ENCODE data around the gene B4GALT5.
A peak's percentile ranks its signal among the peaks of the same experiment; 100 is the strongest.
"Not testable (repeated sequence)": the region's sequence is repeated elsewhere in the genome, so short reads cannot be mapped to it uniquely, and the experiment has no call there.

The B4GALT5 gene, protein sequence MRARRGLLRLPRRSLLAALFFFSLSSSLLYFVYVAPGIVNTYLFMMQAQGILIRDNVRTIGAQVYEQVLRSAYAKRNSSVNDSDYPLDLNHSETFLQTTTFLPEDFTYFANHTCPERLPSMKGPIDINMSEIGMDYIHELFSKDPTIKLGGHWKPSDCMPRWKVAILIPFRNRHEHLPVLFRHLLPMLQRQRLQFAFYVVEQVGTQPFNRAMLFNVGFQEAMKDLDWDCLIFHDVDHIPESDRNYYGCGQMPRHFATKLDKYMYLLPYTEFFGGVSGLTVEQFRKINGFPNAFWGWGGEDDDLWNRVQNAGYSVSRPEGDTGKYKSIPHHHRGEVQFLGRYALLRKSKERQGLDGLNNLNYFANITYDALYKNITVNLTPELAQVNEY

DNA sequence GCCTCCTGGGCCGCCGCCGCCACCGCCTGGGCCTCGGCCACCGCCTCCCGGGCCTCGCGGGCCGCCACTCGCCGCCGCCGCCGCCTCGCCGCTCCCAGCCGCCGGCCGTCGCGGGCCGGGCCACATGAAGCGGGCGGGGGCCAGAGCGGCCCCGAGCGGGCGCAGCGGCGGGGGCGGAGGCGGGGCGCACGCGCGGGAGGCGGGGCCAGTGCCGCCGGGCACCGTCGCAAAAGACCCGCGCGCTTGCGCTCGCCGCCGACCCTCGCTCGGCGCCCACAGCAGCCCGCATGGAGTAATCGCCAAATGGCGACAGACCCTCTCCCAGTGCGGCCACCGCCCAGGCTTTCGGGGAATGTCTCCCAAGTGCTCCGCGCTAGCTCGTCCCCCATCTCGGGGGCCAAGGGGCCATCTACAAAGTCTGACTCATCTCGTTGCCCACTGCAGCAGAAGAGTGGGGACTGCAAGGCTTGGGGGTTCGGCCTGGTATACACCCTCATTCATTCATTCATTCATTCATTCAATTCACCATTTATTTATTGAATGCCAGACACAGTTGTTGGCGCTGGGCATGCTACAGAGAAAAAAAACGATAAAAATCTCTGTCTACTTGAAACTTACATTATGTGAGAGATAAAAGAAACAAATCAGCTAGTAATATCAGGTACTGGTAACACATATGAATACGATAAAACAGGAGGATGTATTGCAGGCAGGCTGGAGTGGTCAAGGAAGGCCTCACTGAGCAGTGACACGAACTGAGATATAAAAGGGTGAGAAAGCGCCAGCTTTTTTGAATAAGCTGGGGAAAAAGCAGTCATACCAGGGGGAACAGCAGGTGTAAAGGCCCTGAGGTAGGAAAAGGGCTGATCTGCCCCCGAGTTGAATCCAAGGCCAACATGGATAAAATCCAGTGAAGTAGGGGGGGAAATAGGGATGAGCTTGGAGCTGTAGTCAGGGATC lies at the start of gene B4GALT5:
Gene B4GALT5 (minus strand): TSS at position 126 of the 960 bp plus-strand sequence. CDS start 188 bp downstream, outside the sequence.
- DNase-seq: peak; percentile 7 to 43 (median 34)

- no peak for DNase-seq
Observed at GRCh38 chr20:49762940-49763766, 49.5 kb upstream of the B4GALT5 start.

DNA sequence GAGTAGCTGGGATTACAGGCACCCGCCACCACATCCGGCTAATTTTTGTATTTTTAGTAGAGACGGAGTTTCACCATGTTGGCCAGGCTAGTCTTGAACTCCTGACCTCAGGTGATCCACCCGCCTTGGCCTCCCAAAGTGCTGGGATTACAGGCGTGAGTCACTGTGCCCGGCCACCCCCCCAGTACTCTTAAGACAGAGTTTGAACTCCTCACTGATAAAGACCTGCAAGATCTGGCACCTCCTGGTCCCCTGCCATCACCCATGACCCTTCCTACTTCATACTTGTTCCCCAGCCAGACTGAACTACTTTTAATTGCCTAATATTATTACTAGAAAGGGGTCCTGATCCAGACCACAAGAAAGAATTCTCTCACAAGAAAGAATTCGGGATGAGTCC lies 48.2 kb upstream of the B4GALT5 start:
- not testable (repeated sequence) for DNase-seq

DNA sequence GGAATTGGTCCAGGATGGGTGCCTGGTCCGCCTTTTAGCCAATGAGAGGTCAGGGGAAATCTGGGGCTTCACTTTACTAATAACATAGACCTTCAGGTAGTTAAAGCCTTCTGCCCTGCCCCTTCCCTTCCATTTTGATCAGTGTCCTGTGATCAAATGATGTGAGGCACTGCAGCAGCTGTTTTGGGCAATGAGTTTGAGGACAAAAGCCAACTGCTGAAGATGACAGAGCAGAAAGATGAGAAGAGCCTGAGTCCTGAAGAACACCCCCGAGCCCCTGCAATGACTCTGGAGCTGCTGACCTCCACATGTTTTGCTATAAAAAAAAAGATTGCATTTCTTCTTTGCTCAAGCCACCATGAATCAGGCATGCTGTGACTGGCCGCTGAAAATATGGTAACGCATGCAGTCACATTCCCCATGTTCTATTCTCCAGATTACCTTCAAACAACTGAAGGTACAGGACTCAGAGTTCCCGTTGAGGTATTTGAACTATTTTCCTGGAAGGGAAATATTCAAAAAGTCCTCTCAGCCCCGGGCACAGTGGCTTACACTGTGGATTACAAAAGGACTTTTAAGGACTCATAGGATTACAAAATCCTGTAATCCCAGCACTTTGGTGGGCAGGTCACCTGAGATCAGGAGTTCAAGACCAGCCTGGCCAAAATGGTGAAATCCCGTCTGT lies 45.7 kb upstream of the B4GALT5 start:
- no peak for DNase-seq

DNA sequence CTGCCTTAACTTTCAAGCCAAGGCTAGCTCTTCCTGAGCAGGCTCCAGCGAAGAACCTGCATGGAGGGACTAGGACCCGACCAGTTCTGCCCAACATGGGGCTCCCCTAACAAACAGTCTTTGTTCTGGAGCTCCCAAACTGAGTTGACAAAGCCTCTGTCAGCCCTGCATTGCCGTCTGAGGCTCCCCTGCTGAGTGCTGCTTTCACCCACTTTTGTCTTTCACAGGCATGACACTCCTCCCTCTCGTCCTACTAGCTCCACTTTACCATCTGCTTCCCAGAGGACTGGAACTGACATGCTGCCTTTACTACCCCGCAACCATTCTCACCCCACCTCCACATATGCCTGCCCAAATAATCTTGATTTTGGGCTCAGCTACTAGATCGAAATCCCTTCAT lies 45.1 kb upstream of the B4GALT5 start:
- DNase-seq: no peak

- no peak for DNase-seq
Observed at GRCh38 chr20:49757597-49757996, 43.9 kb upstream of the B4GALT5 start.

DNA sequence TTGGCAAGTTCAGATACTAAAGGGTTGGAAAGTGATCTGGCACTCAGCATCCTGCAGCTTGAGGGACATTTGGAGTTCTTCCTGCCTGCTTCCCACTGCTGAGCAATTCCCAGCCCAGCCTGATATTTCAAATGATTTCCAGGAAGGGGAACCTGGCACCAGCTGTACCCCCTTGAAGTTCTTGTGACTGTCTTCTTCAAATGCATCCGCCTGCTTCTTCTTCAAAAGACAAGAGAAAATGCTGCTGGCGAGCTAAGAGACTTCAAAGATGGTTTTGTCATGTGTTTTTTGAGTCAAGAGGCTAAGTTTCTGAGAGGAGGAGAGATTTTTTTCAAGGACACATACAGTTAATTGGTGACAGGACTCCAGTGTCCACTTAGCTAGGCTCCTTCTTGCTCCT lies 42.6 kb upstream of the B4GALT5 start:
- no peak for DNase-seq

DNA sequence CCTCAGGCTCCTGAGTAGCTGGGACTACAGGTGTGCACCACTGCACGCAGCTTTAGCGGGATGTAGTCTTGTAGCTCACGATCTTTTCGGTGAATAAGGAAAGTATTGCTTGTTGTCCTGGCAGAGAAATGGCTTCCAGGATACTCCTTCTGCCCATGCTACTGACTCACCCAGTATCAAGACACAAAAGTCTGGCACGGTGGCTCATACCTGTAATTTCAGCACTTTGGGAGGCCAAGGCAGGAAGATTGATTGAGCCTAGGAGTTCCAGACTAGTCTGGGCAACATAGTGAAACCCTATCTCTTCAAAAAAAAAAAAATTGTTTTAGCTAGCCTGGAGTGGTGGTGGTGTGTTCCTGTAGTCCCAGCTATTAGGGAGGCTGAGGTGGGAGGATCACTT lies 40.9 kb upstream of the B4GALT5 start:
- no peak for DNase-seq

GRCh38 chr20:49753133-49753532 lies 39.5 kb upstream of the B4GALT5 start:
- DNase-seq: no peak

DNA sequence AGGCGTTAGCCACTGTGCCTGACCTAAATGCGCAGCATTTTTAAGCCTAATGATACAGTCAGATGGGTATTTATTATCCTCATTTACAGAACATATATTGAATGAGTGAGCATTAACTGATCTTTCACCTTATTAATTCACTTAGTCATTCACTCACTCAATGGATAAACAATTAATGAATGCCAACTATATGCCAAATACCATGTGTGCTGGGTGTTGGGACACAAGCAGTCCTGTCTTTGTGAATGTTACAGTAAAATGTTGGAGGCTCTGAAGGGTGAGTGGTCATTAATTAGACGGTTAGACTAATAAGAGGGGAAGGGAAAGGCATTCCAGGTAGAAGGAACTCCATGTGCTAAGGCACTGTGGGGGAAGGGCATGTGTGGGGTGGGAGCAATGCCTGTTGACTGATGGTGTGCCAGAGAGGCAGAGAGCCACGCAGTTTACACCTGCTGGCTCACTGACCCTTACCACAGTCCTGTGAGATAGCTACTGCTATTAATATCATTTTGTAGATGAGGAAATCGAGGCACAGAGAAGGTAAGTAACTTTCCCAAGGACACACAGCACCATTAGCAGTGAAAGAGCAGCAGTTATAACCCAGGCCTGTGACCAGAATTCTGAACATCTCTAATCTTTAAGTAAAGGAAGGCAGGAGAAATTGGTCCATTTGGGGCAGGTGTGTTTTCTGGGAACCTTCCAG lies 38.7 kb upstream of the B4GALT5 start:
- no peak for DNase-seq

DNA sequence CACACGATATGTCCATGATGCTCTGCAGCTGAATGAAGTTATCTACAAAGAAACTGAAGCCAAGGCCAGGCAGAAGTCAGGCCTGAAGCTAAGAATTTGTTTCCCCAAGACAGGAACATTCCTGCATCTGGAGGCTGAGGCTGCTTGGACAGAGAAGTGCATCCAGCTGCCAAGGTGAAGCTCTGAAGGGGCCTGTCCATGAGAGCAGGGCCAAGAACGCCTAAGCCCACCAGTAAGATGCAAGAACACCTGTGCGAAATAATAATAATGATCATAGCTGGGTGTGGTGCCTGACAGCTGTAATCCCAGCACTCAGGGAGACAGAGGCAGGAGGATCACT lies 37.7 kb upstream of the B4GALT5 start:
- no peak for DNase-seq

DNA sequence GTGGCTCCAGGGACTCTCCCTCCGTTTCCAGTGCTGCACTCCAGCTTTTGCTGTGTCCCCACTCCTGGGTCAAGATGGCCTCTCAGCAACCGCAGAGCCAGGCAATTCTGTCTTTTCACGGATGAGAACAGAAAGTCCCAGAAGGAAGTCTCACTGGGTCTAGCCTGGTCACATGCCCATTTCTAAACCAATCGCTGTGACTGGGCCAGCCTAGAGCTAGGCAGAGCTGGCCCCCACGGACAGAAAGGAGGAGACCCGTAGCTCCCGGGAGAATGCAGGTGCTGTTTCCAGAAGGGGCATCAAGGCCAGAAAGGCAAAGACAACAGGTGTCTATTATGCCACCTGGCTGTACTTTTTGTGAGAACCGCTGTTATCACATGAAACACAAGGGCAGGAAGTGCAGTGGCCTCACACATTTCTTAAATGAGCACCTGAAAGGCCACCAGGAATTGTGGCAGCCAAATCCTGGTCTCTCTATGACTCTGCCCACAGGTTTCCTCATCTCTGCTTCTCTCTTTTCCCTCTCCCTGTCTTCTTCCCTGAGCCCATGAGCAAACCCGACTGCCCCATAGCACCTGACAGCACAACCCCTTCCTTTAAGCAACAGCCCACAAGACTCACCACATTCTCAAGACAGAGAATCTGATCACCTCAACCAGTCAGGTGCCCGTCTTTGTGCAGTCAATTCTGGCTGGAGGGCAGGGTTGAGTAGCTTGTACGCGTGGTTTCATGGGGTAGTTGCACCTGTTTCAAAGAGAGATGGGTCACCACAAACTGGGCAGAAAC lies 37.1 kb upstream of the B4GALT5 start:
- no peak for DNase-seq

- DNase-seq: no peak
Observed at GRCh38 chr20:49749625-49750024, 35.9 kb upstream of the B4GALT5 start.

DNA sequence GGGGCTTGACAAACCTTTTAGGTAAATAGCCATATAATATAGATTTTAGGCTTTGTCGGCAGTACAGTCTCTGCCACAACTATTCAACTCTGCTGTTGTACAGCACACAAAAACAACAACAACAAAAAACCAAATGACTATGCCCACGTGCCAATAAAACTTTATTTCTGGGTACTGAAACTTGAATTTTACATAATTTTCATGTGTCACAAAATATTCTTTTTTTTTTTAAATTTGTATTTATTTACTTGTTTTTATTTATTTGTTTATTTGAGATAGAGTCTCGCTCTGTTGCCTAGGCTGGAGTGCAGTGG lies 34.8 kb upstream of the B4GALT5 start:
- no peak for DNase-seq

GRCh38 chr20:49747707-49748524 lies 34.2 kb upstream of the B4GALT5 start:
- no peak for DNase-seq

DNA sequence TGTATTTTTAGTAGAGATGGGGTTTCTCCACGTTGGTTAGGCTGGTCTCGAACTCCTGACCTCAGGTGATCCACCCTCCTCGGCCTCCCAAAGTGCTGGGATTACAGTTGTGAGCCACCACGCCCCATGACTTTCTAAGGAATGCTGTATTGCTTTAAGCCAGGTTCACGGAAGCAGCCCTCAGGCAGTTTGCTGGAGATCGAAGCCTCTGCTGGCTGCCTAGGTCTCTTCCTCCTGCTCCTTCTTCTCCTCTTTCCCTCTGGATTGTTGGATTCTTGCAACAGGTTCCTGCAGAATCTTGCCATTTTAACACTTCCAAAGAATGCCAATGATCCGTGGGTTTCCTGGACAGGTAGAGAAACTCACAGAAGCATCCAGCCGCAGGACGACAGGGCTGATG lies 29.3 kb upstream of the B4GALT5 start:
- DNase-seq: no peak

DNA sequence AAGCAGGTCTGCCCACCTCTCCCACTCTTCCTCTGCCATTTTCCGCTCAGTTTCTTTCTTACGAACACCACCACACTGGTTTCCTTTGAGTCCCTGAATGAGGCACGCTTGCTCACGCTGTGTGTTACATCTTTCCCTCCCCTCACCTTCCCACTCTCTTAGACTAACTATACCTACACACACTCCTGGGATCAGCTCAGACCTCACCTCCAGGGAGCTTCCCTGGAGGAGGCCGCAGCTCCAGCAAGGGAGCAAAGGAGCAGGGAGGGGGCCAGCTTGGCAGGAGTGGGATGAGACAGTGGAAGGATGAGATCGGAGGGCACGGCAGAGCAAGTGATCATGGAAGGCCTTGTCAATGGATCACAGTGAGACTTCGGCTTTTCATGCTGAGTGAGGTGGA lies 28.3 kb upstream of the B4GALT5 start:
- no peak for DNase-seq

GRCh38 chr20:49740807-49741206 lies 27.1 kb upstream of the B4GALT5 start:
- DNase-seq: no peak

GRCh38 chr20:49739042-49739441 lies 25.4 kb upstream of the B4GALT5 start:
- no peak for DNase-seq

- no peak for DNase-seq
Observed at GRCh38 chr20:49737260-49737659, 23.6 kb upstream of the B4GALT5 start.

Measured in stimulated activated naive CD4-positive, alpha-beta T cell (primary cell).